Chondrocyte (in vitro differentiated cells): Measurements from ENCODE around the gene OR51I2. TPM values are rescaled to one million over a fixed set of nuclear protein-coding genes. Genes with fewer than 3 reads are reported as not detected.

Source experiments
- DNase-seq: peaks from one replicate; pipeline ENCODE4 v3.0.0; 2021; ENCODE audit warnings: mixed read lengths, low spot score
- H3K27ac Mint-ChIP-seq: one replicate; pipeline ENCODE4 v1.8.0; 2021; ENCODE audit warnings: mild to moderate bottlenecking, moderate library complexity, mixed read lengths; ENCODE audit not compliant: unreplicated experiment
- H3K27me3 Mint-ChIP-seq: 2 replicates; pipeline ENCODE4 v1.8.0; 2021; ENCODE audit warnings: low read depth, mixed read lengths
- H3K36me3 Mint-ChIP-seq: 2 replicates; pipeline ENCODE4 v1.8.0; 2021; ENCODE audit warnings: low read depth, mixed read lengths
- H3K4me1 Mint-ChIP-seq: 2 replicates; pipeline ENCODE4 v1.8.0; 2021; ENCODE audit warnings: low read depth, mild to moderate bottlenecking, mixed read lengths
- H3K4me3 Mint-ChIP-seq: one replicate; pipeline ENCODE4 v1.8.0; 2021; ENCODE audit warnings: mild to moderate bottlenecking, moderate library complexity, mixed read lengths; ENCODE audit not compliant: unreplicated experiment
- H3K9me3 Mint-ChIP-seq: 2 replicates; pipeline ENCODE4 v1.8.0; 2021; ENCODE audit warnings: low read depth, mixed read lengths
- CTCF ChIP-seq: fragments of 200-600 bp; sonication (generic); IDR thresholded peaks from 2 replicates; pipeline ENCODE4 v1.5.0; 2021; ENCODE audit warnings: antibody characterized with exemption, mild to moderate bottlenecking, moderate library complexity
- total RNA-seq: library from RNA; stranded (reverse); gene quantifications from 3 replicates; pipeline ENCODE4 v1.2.1, GENCODE V29; 2021

The OR51I2 gene
- total RNA-seq, 1 donor from 2014 or later, result not detected

GRCh38 chr11:5441414-5441813, 7.7 kb upstream of the OR51I2 start, which contains the start of gene OR51I1:
TSS of gene OR51I1 (minus strand) at chr11:5441514. CDS start at chr11:5441514, 0 bp downstream.
- no peak for DNase-seq

GRCh38 chr11:5443835-5444393, 5.2 kb upstream of the OR51I2 start:
- Mint-ChIP-seq H3K27me3 (peaks cover 29% of the 10 kb centered on the region), H3K9me3 (no peaks in the 10 kb centered on the region), H3K36me3 (no peaks in the 10 kb centered on the region), H3K4me3 (no peak overlapping the region), H3K4me1 (no peaks in the 10 kb centered on the region), H3K27ac (no peak overlapping the region)
- no peak for DNase-seq
- no peak for TF ChIP-seq CTCF

More at GRCh38 chr11:5441414-5441813, 7.7 kb upstream of the OR51I2 start, which contains the start of gene OR51I1:
- Mint-ChIP-seq H3K27me3 (peaks cover 35% of the 10 kb centered on the region), H3K4me1 (no peaks in the 10 kb centered on the region), H3K36me3 (no peaks in the 10 kb centered on the region), H3K27ac (no peak within 1 kb of the TSS), H3K4me3 (no peak within 1 kb of the TSS), H3K9me3 (no peaks in the 10 kb centered on the region)
- no peak for TF ChIP-seq CTCF

GRCh38 chr11:5449432-5449831, 309 bp downstream of the OR51I2 start:
- TF ChIP-seq CTCF, result no peak

GRCh38 chr11:5460983-5461621, 12.0 kb downstream of the OR51I2 start:
- Mint-ChIP-seq H3K27ac (no peak overlapping the region), H3K9me3 (peaks cover 8% of the 10 kb centered on the region), H3K4me3 (no peak overlapping the region), H3K36me3 (no peaks in the 10 kb centered on the region), H3K4me1 (no peaks in the 10 kb centered on the region), H3K27me3 (peaks cover 10% of the 10 kb centered on the region)
- DNase-seq, result no peak
- no peak for TF ChIP-seq CTCF

More at GRCh38 chr11:5449432-5449831, 309 bp downstream of the OR51I2 start:
- Mint-ChIP-seq H3K27ac (no peak overlapping the region), H3K27me3 (peaks cover 13% of the 10 kb centered on the region), H3K9me3 (no peaks in the 10 kb centered on the region), H3K4me3 (no peak overlapping the region), H3K4me1 (no peaks in the 10 kb centered on the region), H3K36me3 (no peaks in the 10 kb centered on the region)
- no peak for DNase-seq

- H3K27me3 Mint-ChIP-seq, result peaks cover 18% of the 10 kb centered on the region
- H3K4me3 Mint-ChIP-seq, result no peak overlapping the region
- no peaks in the 10 kb centered on the region for H3K4me1 Mint-ChIP-seq
- TF ChIP-seq CTCF, result no peak
- no peaks in the 10 kb centered on the region for H3K36me3 Mint-ChIP-seq
- H3K27ac Mint-ChIP-seq, result no peak overlapping the region
- H3K9me3 Mint-ChIP-seq, result no peaks in the 10 kb centered on the region
- no peak for DNase-seq
These were observed 18.4 kb downstream of the OR51I2 start for GRCh38 chr11:5467527-5467926.
